Activated CD4-positive, alpha-beta T cell treated with anti-CD3 and anti-CD28 coated beads, Interleukin-2, amount 10 ng/mL, durations not matched to agents 24 days and 14 days (primary cell): ENCODE data around the gene BHMT2. TPM values are rescaled to one million over a fixed set of nuclear protein-coding genes. Genes with fewer than 3 reads are reported as not detected.

Source experiments
- DNase-seq: peaks from one replicate; pipeline ENCODE4 v3.0.0; 2022
- H3K27ac Mint-ChIP-seq: one replicate; pipeline ENCODE4 v1.8.0; 2022; ENCODE audit warnings: mild to moderate bottlenecking, mixed read lengths
- H3K27me3 Mint-ChIP-seq: one replicate; pipeline ENCODE4 v1.8.0; 2022; ENCODE audit warnings: mixed read lengths
- H3K36me3 Mint-ChIP-seq: one replicate; pipeline ENCODE4 v1.8.0; 2022; ENCODE audit warnings: low read depth, mild to moderate bottlenecking, mixed read lengths
- H3K4me1 Mint-ChIP-seq: one replicate; pipeline ENCODE4 v1.8.0; 2021; ENCODE audit warnings: mixed read lengths
- H3K4me3 Mint-ChIP-seq: one replicate; pipeline ENCODE4 v1.8.0; 2022; ENCODE audit warnings: mild to moderate bottlenecking, moderate library complexity, mixed read lengths
- H3K9me3 Mint-ChIP-seq: one replicate; pipeline ENCODE4 v1.8.0; 2021; ENCODE audit warnings: mixed read lengths
- intact Hi-C: fragments of 100-400 bp; cut with micrococcal nuclease; formaldehyde crosslinking; loops from one replicate; pipeline ENCODE4 v1.15.1; 2023
- total RNA-seq: library from RNA; stranded (reverse); gene quantifications from 2 replicates; pipeline ENCODE4 v1.2.3, GENCODE V29; 2022

Gene BHMT2
- total RNA-seq, 1 donor from 2014 or later, result not detected

GRCh38 chr5:79081779-79082178 is 12.2 kb downstream of the BHMT2 start:
- H3K27ac Mint-ChIP-seq, result no peak overlapping the region
- no peaks in the 10 kb centered on the region for H3K36me3 Mint-ChIP-seq
- H3K9me3 Mint-ChIP-seq, result no peaks in the 10 kb centered on the region
- H3K4me3 Mint-ChIP-seq, result no peak overlapping the region
- peaks cover 6% of the 10 kb centered on the region for H3K4me1 Mint-ChIP-seq
- H3K27me3 Mint-ChIP-seq, result peaks cover 6% of the 10 kb centered on the region
- no peak for DNase-seq
- intact Hi-C loops, result no loop called here

- Mint-ChIP-seq H3K4me1 (no peaks in the 10 kb centered on the region), H3K27ac (no peak overlapping the region), H3K27me3 (peaks cover 11% of the 10 kb centered on the region), H3K9me3 (no peaks in the 10 kb centered on the region), H3K36me3 (no peaks in the 10 kb centered on the region), H3K4me3 (no peak overlapping the region)
- intact Hi-C loops, result no loop called here
- no peak for DNase-seq
Measured at GRCh38 chr5:79086116-79086515, 16.5 kb downstream of the BHMT2 start.

- Mint-ChIP-seq H3K4me1 (no peaks in the 10 kb centered on the region), H3K27me3 (peaks cover 13% of the 10 kb centered on the region)
- intact Hi-C loops, result no loop called here
Measured at GRCh38 chr5:79088507-79088906, 18.9 kb downstream of the BHMT2 start.

GRCh38 chr5:79091064-79091463 is 21.5 kb downstream of the BHMT2 start:
- intact Hi-C loops, result no loop called here
- H3K36me3 Mint-ChIP-seq, result no peaks in the 10 kb centered on the region
- H3K9me3 Mint-ChIP-seq, result no peaks in the 10 kb centered on the region
- no peak overlapping the region for H3K4me3 Mint-ChIP-seq
- no peaks in the 10 kb centered on the region for H3K4me1 Mint-ChIP-seq
- peaks cover 14% of the 10 kb centered on the region for H3K27me3 Mint-ChIP-seq
- DNase-seq, result no peak
- no peak overlapping the region for H3K27ac Mint-ChIP-seq

More at GRCh38 chr5:79088507-79088906, 18.9 kb downstream of the BHMT2 start:
- Mint-ChIP-seq H3K4me3 (no peak overlapping the region), H3K9me3 (no peaks in the 10 kb centered on the region), H3K36me3 (no peaks in the 10 kb centered on the region), H3K27ac (no peak overlapping the region)
- DNase-seq, result no peak

- no peak overlapping the region for H3K4me3 Mint-ChIP-seq
- H3K9me3 Mint-ChIP-seq, result no peaks in the 10 kb centered on the region
- no peaks in the 10 kb centered on the region for H3K36me3 Mint-ChIP-seq
- H3K4me1 Mint-ChIP-seq, result no peaks in the 10 kb centered on the region
- no peak for DNase-seq
- H3K27me3 Mint-ChIP-seq, result peaks cover 10% of the 10 kb centered on the region
- no peak overlapping the region for H3K27ac Mint-ChIP-seq
- intact Hi-C loops, result no loop called here
Measured at GRCh38 chr5:79093762-79094161, 24.2 kb downstream of the BHMT2 start.

GRCh38 chr5:79105868-79106267 is 36.3 kb downstream of the BHMT2 start:
- peaks cover 3% of the 10 kb centered on the region for H3K4me1 Mint-ChIP-seq
- H3K27ac Mint-ChIP-seq, result no peak overlapping the region
- no peak overlapping the region for H3K4me3 Mint-ChIP-seq
- no peak for DNase-seq
- peaks cover 38% of the 10 kb centered on the region for H3K27me3 Mint-ChIP-seq
- intact Hi-C loops, result no loop called here
- no peaks in the 10 kb centered on the region for H3K36me3 Mint-ChIP-seq
- H3K9me3 Mint-ChIP-seq, result no peaks in the 10 kb centered on the region

GRCh38 chr5:79107020-79107796 is 37.6 kb downstream of the BHMT2 start:
- intact Hi-C loops, result no loop called here
- DNase-seq, result no peak
- Mint-ChIP-seq H3K4me1 (peaks cover 3% of the 10 kb centered on the region), H3K27me3 (peaks cover 51% of the 10 kb centered on the region), H3K36me3 (no peaks in the 10 kb centered on the region), H3K27ac (no peak overlapping the region), H3K9me3 (no peaks in the 10 kb centered on the region), H3K4me3 (no peak overlapping the region)

- Mint-ChIP-seq H3K27me3 (peaks cover 59% of the 10 kb centered on the region), H3K36me3 (no peaks in the 10 kb centered on the region), H3K4me3 (no peak overlapping the region), H3K9me3 (no peaks in the 10 kb centered on the region), H3K4me1 (peaks cover 3% of the 10 kb centered on the region), H3K27ac (no peak overlapping the region)
- DNase-seq, result no peak
- intact Hi-C loops, result loop anchor here (2.0 kb wide), 1 partner anchor 83 kb away; no protein-coding TSS in a partner anchor
Measured at GRCh38 chr5:79108086-79108485, 38.5 kb downstream of the BHMT2 start.

- H3K36me3 Mint-ChIP-seq, result no peaks in the 10 kb centered on the region
Measured at GRCh38 chr5:79108792-79109191, 39.2 kb downstream of the BHMT2 start.

GRCh38 chr5:79109527-79110492 is 40.2 kb downstream of the BHMT2 start:
- Mint-ChIP-seq H3K9me3 (no peaks in the 10 kb centered on the region), H3K27ac (no peak overlapping the region), H3K4me1 (peaks cover 3% of the 10 kb centered on the region), H3K4me3 (no peak overlapping the region), H3K27me3 (peaks cover 63% of the 10 kb centered on the region), H3K36me3 (no peaks in the 10 kb centered on the region)
- DNase-seq, result peak; percentile 67
- intact Hi-C loops, result loop anchor here (2.0 to 5.0 kb wide), 2 partner anchors 85 to 208 kb away; no protein-coding TSS in a partner anchor

More at GRCh38 chr5:79108792-79109191, 39.2 kb downstream of the BHMT2 start:
- no peak overlapping the region for H3K27ac Mint-ChIP-seq
- no peak for DNase-seq
- H3K4me1 Mint-ChIP-seq, result peaks cover 3% of the 10 kb centered on the region
- no peak overlapping the region for H3K4me3 Mint-ChIP-seq
- H3K9me3 Mint-ChIP-seq, result no peaks in the 10 kb centered on the region
- peaks cover 61% of the 10 kb centered on the region for H3K27me3 Mint-ChIP-seq
- intact Hi-C loops, result loop anchor here (2.0 kb wide), 1 partner anchor 84 kb away; no protein-coding TSS in a partner anchor

GRCh38 chr5:79111387-79111959 is 41.9 kb downstream of the BHMT2 start, which contains the start of gene BHMT:
Gene BHMT, plus strand, starts transcription at chr5:79111809. Its CDS starts 77 bp downstream, at chr5:79111886.
- no peak within 1 kb of the TSS for H3K27ac Mint-ChIP-seq
- no peaks in the 10 kb centered on the region for H3K36me3 Mint-ChIP-seq
- no peak for DNase-seq
- H3K27me3 Mint-ChIP-seq, result peaks cover 65% of the 10 kb centered on the region
- peaks cover 3% of the 10 kb centered on the region for H3K4me1 Mint-ChIP-seq
- no peak within 1 kb of the TSS for H3K4me3 Mint-ChIP-seq
- intact Hi-C loops, result loop anchor here (5.0 kb wide), 1 partner anchor 209 kb away; no protein-coding TSS in a partner anchor
- no peaks in the 10 kb centered on the region for H3K9me3 Mint-ChIP-seq

GRCh38 chr5:79111960-79112702 is 42.6 kb downstream of the BHMT2 start:
- H3K9me3 Mint-ChIP-seq, result no peaks in the 10 kb centered on the region
- intact Hi-C loops, result loop anchor here (5.0 kb wide), 1 partner anchor 210 kb away; no protein-coding TSS in a partner anchor
- no peak overlapping the region for H3K4me3 Mint-ChIP-seq
- DNase-seq, result no peak
- H3K4me1 Mint-ChIP-seq, result peaks cover under 1% of the 10 kb centered on the region
- no peaks in the 10 kb centered on the region for H3K36me3 Mint-ChIP-seq
- H3K27ac Mint-ChIP-seq, result no peak overlapping the region
- peaks cover 63% of the 10 kb centered on the region for H3K27me3 Mint-ChIP-seq

GRCh38 chr5:79112703-79113058 is 43.1 kb downstream of the BHMT2 start:
- intact Hi-C loops, result loop anchor here (5.0 kb wide), 1 partner anchor 210 kb away; no protein-coding TSS in a partner anchor
- Mint-ChIP-seq H3K4me1 (no peaks in the 10 kb centered on the region), H3K27me3 (peaks cover 58% of the 10 kb centered on the region), H3K27ac (no peak overlapping the region), H3K9me3 (no peaks in the 10 kb centered on the region), H3K4me3 (no peak overlapping the region), H3K36me3 (no peaks in the 10 kb centered on the region)
- DNase-seq, result no peak
